Liver (tissue), 9 donors: ENCODE measurements around the gene GHR. TPM values are rescaled to one million over a fixed set of nuclear protein-coding genes. Genes with fewer than 3 reads are reported as not detected.
"Not testable (repeated sequence)": the region's sequence is repeated elsewhere in the genome, so short reads cannot be mapped to it uniquely, and the experiment has no call there.

Experiments used
- DNase-seq: peaks from one replicate; pipeline ENCODE4 v3.0.0-alpha.2; 2017; ENCODE audit warnings: low spot score
- H3K27ac ChIP-seq, 2 donors: one replicate each; pipeline ENCODE4 v1.7.0; 2013; ENCODE audit warnings: inconsistent platforms in 2 of 2, low read length in 2 of 2, control low read depth in 1 of 2, low read depth in 1 of 2, mild to moderate bottlenecking in 1 of 2
- H3K27me3 ChIP-seq, 4 donors: one replicate each; pipeline versions ENCODE4 v1.6.1 to v1.7.0; 2013; ENCODE audit warnings: low read length in 3 of 4, inconsistent platforms in 1 of 4, mild to moderate bottlenecking in 1 of 4, moderate library complexity in 1 of 4; ENCODE audit not compliant: control insufficient read depth in 4 of 4, insufficient read depth in 4 of 4
- H3K36me3 ChIP-seq, 4 donors: one replicate each; pipeline versions ENCODE4 v1.6.1 to v1.7.0; 2013; ENCODE audit warnings: low read length in 3 of 4, mild to moderate bottlenecking in 3 of 4, low read depth in 1 of 4, moderate library complexity in 1 of 4; ENCODE audit not compliant: control insufficient read depth in 4 of 4, insufficient read depth in 3 of 4
- H3K4me1 ChIP-seq, 4 donors: one replicate each; pipeline versions ENCODE4 v1.6.1 to v1.7.0; 2013; ENCODE audit warnings: low read length in 3 of 4, mild to moderate bottlenecking in 3 of 4, moderate library complexity in 1 of 4; ENCODE audit not compliant: control insufficient read depth in 4 of 4, insufficient read depth in 4 of 4
- H3K4me3 ChIP-seq, 3 donors: one replicate each; pipeline versions ENCODE4 v1.6.1 to v1.7.0; 2013; ENCODE audit warnings: low read length in 3 of 3, control low read depth in 1 of 3, low read depth in 1 of 3, mild to moderate bottlenecking in 1 of 3
- H3K9ac ChIP-seq, 2 donors: one replicate each; pipeline ENCODE4 v1.7.0; 2013; ENCODE audit warnings: low read length in 2 of 2, mild to moderate bottlenecking in 2 of 2, moderate library complexity in 2 of 2, control low read depth in 1 of 2, low read depth in 1 of 2
- H3K9me3 ChIP-seq, 4 donors: one replicate each; pipeline versions ENCODE4 v1.6.1 to v1.7.0; 2013; ENCODE audit warnings: low read length in 3 of 4; ENCODE audit not compliant: control insufficient read depth in 4 of 4
- FOXA1 ChIP-seq: IDR thresholded peaks from 2 replicates; pipeline ENCODE4 v1.6.1; 2016; ENCODE audit warnings: antibody characterized with exemption
- FOXA2 ChIP-seq: IDR thresholded peaks from 2 replicates; pipeline ENCODE4 v1.6.1; 2016; ENCODE audit warnings: antibody characterized with exemption
- GABPA ChIP-seq, 2 donors: IDR thresholded peaks in 1 of 2; conservative IDR thresholded peaks in 1 of 2; 2 replicates each; pipeline ENCODE4 v1.6.1; 2016; ENCODE audit warnings: antibody characterized with exemption in 2 of 2, mild to moderate bottlenecking in 1 of 2, moderate library complexity in 1 of 2
- HNF4A ChIP-seq, 2 donors: conservative IDR thresholded peaks; 2 replicates each; pipeline ENCODE4 v1.6.1; 2016; ENCODE audit warnings: antibody characterized with exemption in 2 of 2, mild to moderate bottlenecking in 2 of 2
- HNF4G ChIP-seq: IDR thresholded peaks from 2 replicates; pipeline ENCODE4 v1.6.1; 2016; ENCODE audit warnings: antibody characterized with exemption
- JUND ChIP-seq, 2 donors: IDR thresholded peaks; 2 replicates each; pipeline ENCODE4 v1.6.1; 2016; ENCODE audit warnings: antibody characterized with exemption in 2 of 2
- NR2F2 ChIP-seq: IDR thresholded peaks from 2 replicates; pipeline ENCODE4 v1.6.1; 2016; ENCODE audit warnings: antibody characterized with exemption
- REST ChIP-seq: IDR thresholded peaks from 2 replicates; pipeline ENCODE4 v1.6.1; 2016; ENCODE audit warnings: antibody characterized with exemption, mild to moderate bottlenecking
- RXRA ChIP-seq, 2 donors: IDR thresholded peaks; 2 replicates each; pipeline ENCODE4 v1.6.1; 2017 to 2018; ENCODE audit warnings: antibody characterized with exemption in 2 of 2, mild to moderate bottlenecking in 1 of 2
- SP1 ChIP-seq: IDR thresholded peaks from 2 replicates; pipeline ENCODE4 v1.6.1; 2018; ENCODE audit warnings: antibody characterized with exemption, mild to moderate bottlenecking
- TAF1 ChIP-seq: conservative IDR thresholded peaks from 2 replicates; pipeline ENCODE4 v1.6.1; 2016; ENCODE audit warnings: antibody characterized with exemption, mild to moderate bottlenecking
- WGBS: extraction: QIAGEN DNeasy Blood & Tissue Kit; methylation state at CpG from one replicate; pipeline ENCODE4 v1.1.7; 2013; 5-methylcytosine and 5-hydroxymethylcytosine counted together
- polyA plus RNA-seq, 2 donors: library from polyadenylated mRNA; stranded (reverse) in 1 of 2; unstranded in 1 of 2; fragments of 200-250 nt in 1 of 2; fragments of >200 nt in 1 of 2; fragmentation: Nextera tagmentation in 1 of 2; extraction: Ambion mirVana in 1 of 2; gene quantifications; one replicate each; pipeline versions ENCODE4 v1.2.1 to v1.2.3, GENCODE V29; 2013 to 2015
- total RNA-seq, 2 donors: library from RNA; depleted of rRNA; stranded (reverse); fragments of >200 nt; gene quantifications; one replicate each; pipeline ENCODE4 v1.2.3, GENCODE V29; 2014
- TF ChIP-seq, protein P1 (sequence below): IDR thresholded peaks from 2 replicates; pipeline ENCODE4 v1.6.1; 2016; ENCODE audit warnings: antibody characterized with exemption
- TF ChIP-seq, protein P2 (sequence below): IDR thresholded peaks from 2 replicates; pipeline ENCODE4 v1.6.1; 2016; ENCODE audit warnings: antibody characterized with exemption
- donor health status: healthy.
- donor health status: healthy.
- donor health status: healthy.
- donor health status: healthy.
- donor health status: healthy.

Gene GHR
- total and polyA plus RNA-seq, 4 donors = 6.6 to 104 (median 20.9) TPM

GRCh38 chr5:42575914-42576313, 152.7 kb downstream of the GHR start:
- 92% methylated on average over 1 of the region's 1 CpG for WGBS
- not testable (repeated sequence) for H3K9me3 ChIP-seq, DNase-seq, H3K27ac ChIP-seq, H3K4me3 ChIP-seq, H3K36me3 ChIP-seq, H3K27me3 ChIP-seq, H3K9ac ChIP-seq
- peaks cover 6 to 65% (median 37%) of the 10 kb centered on the region in 4 donors for H3K4me1 ChIP-seq

DNA sequence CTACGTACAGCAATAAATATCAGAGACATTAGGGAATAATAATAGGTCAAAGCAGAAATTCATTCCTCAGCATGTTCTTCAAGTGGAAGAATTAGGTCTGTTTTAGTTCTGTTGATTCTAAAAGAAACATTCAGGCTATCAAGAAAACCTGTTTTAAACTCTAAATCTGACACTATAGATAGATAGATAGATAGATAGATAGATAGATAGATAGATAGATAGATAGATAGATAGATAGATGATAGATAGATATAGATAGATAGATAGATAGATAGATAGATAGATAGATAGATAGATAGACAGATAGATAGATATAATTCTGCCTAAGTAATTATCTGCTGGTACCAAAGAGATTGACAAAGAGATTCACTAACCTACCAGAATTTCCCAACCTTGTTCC, 155.7 kb downstream of the GHR start:
- 90% methylated on average over 1 of the region's 1 CpG for WGBS
- not testable (repeated sequence) for H3K9ac ChIP-seq, H3K27me3 ChIP-seq, H3K9me3 ChIP-seq, DNase-seq, H3K4me3 ChIP-seq, H3K36me3 ChIP-seq
- Histone ChIP-seq H3K27ac (peak overlapping the region; percentile 60 to 68), H3K4me1 (peaks cover 2 to 59% (median 33%) of the 10 kb centered on the region in 4 donors)

DNA sequence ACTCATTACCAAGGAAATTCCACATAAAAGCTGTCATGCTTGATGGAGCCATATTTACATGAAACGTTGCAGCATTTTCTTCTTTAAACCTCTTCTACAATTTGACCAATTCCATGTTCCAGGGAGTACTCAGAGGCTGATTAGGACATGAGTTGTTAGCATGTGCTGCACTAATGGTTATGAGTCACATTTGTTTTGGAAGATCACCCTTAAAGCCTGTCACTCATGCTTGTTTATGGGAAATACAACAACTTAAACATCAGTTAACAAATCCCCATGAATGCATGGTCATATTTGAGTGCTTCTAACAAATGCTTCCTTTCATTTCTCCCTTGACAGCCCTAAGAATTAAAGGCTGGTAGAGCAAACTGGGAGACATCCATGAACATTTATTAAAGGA, 156.1 kb downstream of the GHR start:
- no peak for DNase-seq
- Histone ChIP-seq H3K4me3 (no peak overlapping the region), H3K9ac (no peak overlapping the region), H3K27me3 (no peaks in the 10 kb centered on the region), H3K36me3 (peaks cover 0 to 7% (median 3%) of the 10 kb centered on the region in 4 donors), H3K4me1 (peaks cover 2 to 60% (median 33%) of the 10 kb centered on the region in 4 donors), H3K9me3 (no peaks in the 10 kb centered on the region), H3K27ac (peak overlapping the region; percentile 60 to 68)
- 49% methylated on average over 1 of the region's 1 CpG for WGBS
- TF ChIP-seq RXRA (IDR thresholded peaks at IDR 0.05) = peak in 1 of 2 donors; percentile 27
- TF ChIP-seq REST = no peak
- no peak for TF ChIP-seq TAF1
- TF ChIP-seq, protein P1, sequence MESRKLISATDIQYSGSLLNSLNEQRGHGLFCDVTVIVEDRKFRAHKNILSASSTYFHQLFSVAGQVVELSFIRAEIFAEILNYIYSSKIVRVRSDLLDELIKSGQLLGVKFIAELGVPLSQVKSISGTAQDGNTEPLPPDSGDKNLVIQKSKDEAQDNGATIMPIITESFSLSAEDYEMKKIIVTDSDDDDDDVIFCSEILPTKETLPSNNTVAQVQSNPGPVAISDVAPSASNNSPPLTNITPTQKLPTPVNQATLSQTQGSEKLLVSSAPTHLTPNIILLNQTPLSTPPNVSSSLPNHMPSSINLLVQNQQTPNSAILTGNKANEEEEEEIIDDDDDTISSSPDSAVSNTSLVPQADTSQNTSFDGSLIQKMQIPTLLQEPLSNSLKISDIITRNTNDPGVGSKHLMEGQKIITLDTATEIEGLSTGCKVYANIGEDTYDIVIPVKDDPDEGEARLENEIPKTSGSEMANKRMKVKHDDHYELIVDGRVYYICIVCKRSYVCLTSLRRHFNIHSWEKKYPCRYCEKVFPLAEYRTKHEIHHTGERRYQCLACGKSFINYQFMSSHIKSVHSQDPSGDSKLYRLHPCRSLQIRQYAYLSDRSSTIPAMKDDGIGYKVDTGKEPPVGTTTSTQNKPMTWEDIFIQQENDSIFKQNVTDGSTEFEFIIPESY = no peak
- TF ChIP-seq NR2F2 = no peak
- TF ChIP-seq HNF4G = no peak
- peak in 1 of 2 donors; percentile 14 for TF ChIP-seq JUND (IDR thresholded peaks at IDR 0.05)
- TF ChIP-seq HNF4A (conservative IDR thresholded peaks at IDR 0.05) = peak in 1 of 2 donors; percentile 21
- TF ChIP-seq FOXA1 = no peak
- no peak for TF ChIP-seq SP1
- no peak for TF ChIP-seq FOXA2
- no peak for TF ChIP-seq GABPA (IDR thresholded peaks at IDR 0.05 in 1 of 2, conservative IDR thresholded peaks at IDR 0.05 in 1 of 2)
- TF ChIP-seq, protein P2, sequence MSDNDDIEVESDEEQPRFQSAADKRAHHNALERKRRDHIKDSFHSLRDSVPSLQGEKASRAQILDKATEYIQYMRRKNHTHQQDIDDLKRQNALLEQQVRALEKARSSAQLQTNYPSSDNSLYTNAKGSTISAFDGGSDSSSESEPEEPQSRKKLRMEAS = peak; percentile 27
